Measurements from ENCODE around the gene IL22RA2. TPM values are rescaled to one million over a fixed set of nuclear protein-coding genes. Genes with fewer than 3 reads are reported as not detected.

IL22RA2 gene
- total and polyA plus RNA-seq, 2 of the 13 experiments (the other 11 are each of a cell fraction or from before 2014, with no cell fraction given): not detected

DNA sequence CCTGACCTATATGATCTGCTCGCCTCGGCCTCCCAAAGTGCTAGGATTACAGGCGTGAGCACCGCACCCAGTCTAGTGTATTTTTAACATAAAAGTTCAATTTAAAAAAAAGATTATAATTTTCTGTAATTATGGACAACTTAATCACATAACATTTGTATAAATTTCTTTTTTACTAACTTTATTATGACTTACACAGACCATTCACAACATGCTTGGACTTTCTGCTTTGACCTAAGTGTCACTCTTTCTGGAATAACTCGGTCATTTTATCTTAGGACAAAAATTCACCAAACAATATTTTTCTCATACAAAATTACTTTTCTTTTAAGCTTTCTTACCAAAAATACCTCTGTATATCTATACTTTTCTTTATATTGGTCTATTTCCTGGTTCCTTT is 15.4 kb upstream of the IL22RA2 start:
- no peaks in the 10 kb centered on the region for H3K27me3 ChIP-seq (ENCODE audit: control insufficient read depth in 1 of 2, insufficient read depth in 2 of 2, low read length in 2 of 2)
- no peaks in the 10 kb centered on the region for H3K36me3 ChIP-seq (replicated peaks in 1 of 2; ENCODE audit: control insufficient read depth in 1 of 2, insufficient read depth in 2 of 2, low read length in 2 of 2)
- no peaks in the 10 kb centered on the region for H3K4me1 ChIP-seq (ENCODE audit: insufficient read depth, low read length)
- ChIA-PET POLR2A (no interaction called here), CTCF (ENCODE audit: low intra/inter-chr PET ratio, low total read pairs) (no interaction called here)
- TF ChIP-seq CBX1 (IDR thresholded peaks at IDR 0.05; ENCODE audit: low read depth) (no peak), ZNF724P (CRISPR knock-in tag; IDR thresholded peaks at IDR 0.05; ENCODE audit: borderline replicate concordance) (peak; percentile 87), ZFP36 (IDR thresholded peaks at IDR 0.05; ENCODE audit: borderline replicate concordance, low read depth, low read length, partially characterized antibody) (peak; percentile 93), CEBPZ (IDR thresholded peaks at IDR 0.05; ENCODE audit: low read length) (peak; percentile 53; the same call in 1 of the 2 replicates)
- H3K9ac ChIP-seq (ENCODE audit: insufficient read depth, low read depth, low read length): no peak overlapping the region
- H3K27ac ChIP-seq (ENCODE audit: extremely low read length, insufficient read depth, low read length): no peak overlapping the region
- intact Hi-C loops (cut with micrococcal nuclease; ENCODE audit: unreplicated experiment) (no loop called here), in situ Hi-C loops (cut with HindIII; ENCODE audit: extremely low pct_ligation_motif_present, low pct_unique_long_range_greater_than_20kb) (no loop called here)
- FAIRE-seq (no peak), DNase-seq (ENCODE audit: low spot score) (peak; percentile 23), ATAC-seq (no peak)
- H3K4me3 ChIP-seq (replicated peaks in 1 of 3; ENCODE audit: insufficient read depth in 1 of 3, low read depth in 2 of 3, low read length in 3 of 3): no peak overlapping the region
- no TSS peak for BruUV-seq (replicated peaks)
- peaks cover 64% of the 10 kb centered on the region for H3K9me3 ChIP-seq (ENCODE audit: low read length)
- H3K4me2 ChIP-seq (ENCODE audit: low read depth, low read length): no peak overlapping the region
- H3K79me2 ChIP-seq (ENCODE audit: insufficient read depth, low read length): no peaks in the 10 kb centered on the region
- no peaks in the 10 kb centered on the region for H4K20me1 ChIP-seq (ENCODE audit: insufficient read depth, low read length)
- 41% methylated on average over 5 of the region's 5 CpGs for WGBS (ENCODE audit: low lambda C conversion rate)
- H2AFZ ChIP-seq (ENCODE audit: low read length): no peak overlapping the region

DNA sequence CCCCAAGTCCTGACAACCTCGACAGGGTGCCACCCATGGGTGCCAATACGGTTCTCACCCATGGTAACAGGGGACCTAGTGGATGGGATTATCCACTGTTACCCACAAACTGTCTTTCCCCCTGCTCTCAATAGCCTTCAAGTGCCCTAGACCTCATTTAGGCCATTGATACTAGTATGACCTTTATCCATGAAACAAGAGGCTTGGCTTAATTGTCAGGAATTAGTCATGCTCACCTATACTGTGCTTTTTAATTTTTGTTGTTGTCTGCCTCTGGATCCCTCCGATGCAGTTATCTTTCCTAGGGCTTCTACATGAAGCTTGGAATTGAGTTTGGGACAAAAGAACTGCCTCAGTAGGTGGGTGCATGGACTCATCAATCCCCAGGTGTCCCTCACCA is 11.8 kb upstream of the IL22RA2 start:
- H3K9me3 ChIP-seq (ENCODE audit: low read length): peaks cover 56% of the 10 kb centered on the region
- no TSS peak for BruUV-seq (replicated peaks)
- POLR2A ChIA-PET: no interaction called here
- CTCF ChIA-PET (ENCODE audit: low intra/inter-chr PET ratio, low total read pairs): no interaction called here
- no peak overlapping the region for H3K4me2 ChIP-seq (ENCODE audit: low read depth, low read length)
- intact Hi-C loops (cut with micrococcal nuclease; ENCODE audit: unreplicated experiment): no loop called here
- no peaks in the 10 kb centered on the region for H3K79me2 ChIP-seq (ENCODE audit: insufficient read depth, low read length)
- DNase-seq (ENCODE audit: low spot score) (no peak), ATAC-seq (no peak), FAIRE-seq (no peak)
- H3K4me3 ChIP-seq (replicated peaks in 1 of 3; ENCODE audit: insufficient read depth in 1 of 3, low read depth in 2 of 3, low read length in 3 of 3): no peak overlapping the region
- H4K20me1 ChIP-seq (ENCODE audit: insufficient read depth, low read length): no peaks in the 10 kb centered on the region
- H3K9ac ChIP-seq (ENCODE audit: insufficient read depth, low read depth, low read length): no peak overlapping the region
- H3K36me3 ChIP-seq (replicated peaks in 1 of 2; ENCODE audit: control insufficient read depth in 1 of 2, insufficient read depth in 2 of 2, low read length in 2 of 2): no peaks in the 10 kb centered on the region
- H2AFZ ChIP-seq (ENCODE audit: low read length): no peak overlapping the region
- H3K4me1 ChIP-seq (ENCODE audit: insufficient read depth, low read length): no peaks in the 10 kb centered on the region
- in situ Hi-C loops (cut with HindIII; ENCODE audit: extremely low pct_ligation_motif_present, low pct_unique_long_range_greater_than_20kb): no loop called here
- TF ChIP-seq ZNF616 (CRISPR knock-in tag; IDR thresholded peaks at IDR 0.05; ENCODE audit: low read depth): peak; percentile 83; the same call in 1 of the 2 replicates
- TF ChIP-seq KAT2B (IDR thresholded peaks at IDR 0.05; ENCODE audit: borderline replicate concordance, low read depth, low read length): no peak
- no peak overlapping the region for H3K27ac ChIP-seq (ENCODE audit: extremely low read length, insufficient read depth, low read length)
- WGBS (ENCODE audit: low lambda C conversion rate): 5% methylated on average over 3 of the region's 3 CpGs
- no peaks in the 10 kb centered on the region; a peak in 1 of 5 replicates for H3K27me3 ChIP-seq (ENCODE audit: control insufficient read depth in 1 of 2, insufficient read depth in 2 of 2, low read length in 2 of 2)

All from HepG2 (cell line).